HG03066 (cell line): ENCODE data around the gene FRG1.
A peak's percentile ranks its signal among the peaks of the same experiment; 100 is the strongest.
"Not testable (repeated sequence)": the region's sequence is repeated elsewhere in the genome, so short reads cannot be mapped to it uniquely, and the experiment has no call there.

Source experiments
- ATAC-seq: cut with Tn5 transposase; IDR thresholded peaks from one replicate; pipeline ENCODE4 v1.9.1; 2021; ENCODE audit warnings: low read depth; ENCODE audit not compliant: unreplicated experiment

FRG1 gene

DNA sequence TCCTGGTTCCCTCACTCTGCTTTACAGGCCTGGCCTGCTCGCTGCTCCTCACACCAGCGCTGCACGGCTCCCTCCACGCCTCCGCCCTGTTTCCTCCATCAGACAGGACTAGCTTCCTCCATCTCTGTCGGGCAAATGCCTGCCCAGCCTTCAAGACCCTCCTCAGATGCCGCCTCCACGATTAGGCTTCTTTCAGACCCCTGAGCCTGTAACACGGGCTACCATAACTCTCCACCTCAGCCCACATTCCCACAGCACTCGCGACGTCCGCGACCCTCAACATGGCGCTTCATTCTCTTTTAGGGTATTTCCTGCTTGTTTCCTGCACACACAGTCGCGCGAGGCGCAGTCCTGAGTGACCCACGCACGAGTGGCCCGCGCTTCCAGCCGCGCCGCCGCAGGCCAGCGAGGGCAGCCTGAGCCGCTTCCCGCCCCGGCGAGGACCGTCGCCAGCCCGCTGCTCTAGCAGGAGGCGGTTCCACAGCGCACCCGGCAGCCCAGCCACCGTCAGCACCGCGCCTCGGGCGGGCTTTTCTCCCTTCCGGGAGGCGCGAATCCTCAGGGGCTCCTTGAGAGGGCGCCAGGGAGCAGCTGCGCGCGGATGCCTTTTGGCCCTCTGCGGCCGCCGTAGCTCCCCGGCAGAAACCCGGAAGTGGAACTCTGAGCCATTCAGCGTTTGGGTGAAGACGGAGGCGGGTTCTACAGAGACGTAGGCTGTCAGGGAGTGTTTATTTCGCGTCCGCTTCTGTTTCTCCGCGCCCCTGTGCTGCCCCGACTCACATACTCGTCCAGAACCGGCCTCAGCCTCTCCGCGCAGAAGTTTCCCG lies at the start of gene FRG1:
FRG1 (plus strand) TSS at position 695 of the 827 bp plus-strand sequence. CDS start 138 bp downstream, outside the sequence.
- peak; percentile 99 for ATAC-seq

DNA sequence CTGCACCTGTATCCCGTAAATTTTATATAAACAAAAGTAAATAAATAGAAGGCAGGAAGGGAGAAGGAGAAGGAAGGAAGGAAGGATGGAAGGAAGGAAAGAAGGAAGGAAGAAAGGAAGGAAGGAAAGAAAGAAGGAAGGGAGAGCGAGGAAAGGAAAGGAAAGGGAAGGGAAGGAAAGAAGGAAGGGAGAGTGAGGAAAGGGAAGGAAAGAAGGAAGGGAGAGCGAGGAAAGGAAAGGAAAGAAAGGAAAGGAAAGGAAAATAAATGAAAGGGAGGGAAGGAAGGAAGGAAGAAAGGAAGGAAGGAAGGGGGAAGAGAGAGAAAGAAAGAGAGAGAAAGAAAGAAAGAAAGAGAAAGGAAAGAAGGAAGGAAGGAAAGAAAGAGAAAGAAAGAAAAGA lies 43.0 kb upstream of the FRG1 start:
- no peak for ATAC-seq

DNA sequence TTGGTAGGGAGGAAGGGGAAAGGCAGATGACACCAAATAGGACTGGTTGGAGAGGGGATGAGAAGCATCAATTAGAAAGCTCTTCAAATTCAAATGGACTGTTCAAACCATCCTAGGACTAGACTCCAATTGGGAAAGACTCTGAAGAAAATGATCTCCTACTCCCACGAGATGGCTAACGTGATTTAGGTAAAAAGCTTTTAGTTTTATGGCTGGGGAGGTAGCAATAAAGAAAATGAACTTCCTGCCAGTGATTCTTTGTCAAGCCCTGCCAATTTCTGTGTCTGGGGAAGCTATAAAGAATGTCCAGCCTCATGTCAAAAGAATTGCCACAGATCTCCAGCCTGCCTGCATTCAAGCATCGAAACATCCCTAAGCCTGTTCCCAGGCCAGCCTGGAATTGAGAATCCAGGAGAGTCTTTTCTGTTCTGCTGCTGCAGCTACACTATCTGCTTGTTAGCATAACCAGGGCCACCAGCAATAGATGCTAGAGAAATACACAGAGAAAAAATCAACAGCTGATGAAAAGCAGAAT lies 41.1 kb upstream of the FRG1 start:
- not testable (repeated sequence) for ATAC-seq

DNA sequence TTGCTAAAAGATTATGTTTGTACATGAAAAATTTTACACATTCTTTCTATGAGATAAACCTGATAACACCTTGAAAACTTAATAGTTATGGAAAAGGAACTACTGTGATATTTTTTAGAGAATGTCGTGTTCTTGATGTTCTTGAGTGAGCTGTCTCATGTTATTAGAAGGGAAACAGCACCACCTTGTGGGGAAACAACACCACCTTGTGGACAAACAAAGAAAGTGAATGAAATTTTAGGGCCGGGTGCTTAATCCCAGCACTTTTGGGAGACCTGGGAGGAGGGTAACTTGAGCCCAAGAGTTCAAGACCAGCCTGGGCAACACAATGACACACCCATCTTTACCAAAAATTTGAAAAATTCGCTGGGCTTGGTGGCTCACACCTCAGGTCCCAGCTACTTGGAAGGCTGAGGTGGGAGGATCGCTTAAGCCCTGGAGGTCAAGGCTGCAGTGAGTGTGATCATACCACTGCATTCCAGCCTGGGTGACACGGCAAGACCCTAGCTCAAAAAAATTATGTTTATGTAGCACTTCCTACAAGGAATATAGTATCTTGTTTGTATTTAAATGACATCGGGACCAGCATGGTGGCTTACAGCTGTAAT lies 36.1 kb upstream of the FRG1 start:
- ATAC-seq = not testable (repeated sequence)

DNA sequence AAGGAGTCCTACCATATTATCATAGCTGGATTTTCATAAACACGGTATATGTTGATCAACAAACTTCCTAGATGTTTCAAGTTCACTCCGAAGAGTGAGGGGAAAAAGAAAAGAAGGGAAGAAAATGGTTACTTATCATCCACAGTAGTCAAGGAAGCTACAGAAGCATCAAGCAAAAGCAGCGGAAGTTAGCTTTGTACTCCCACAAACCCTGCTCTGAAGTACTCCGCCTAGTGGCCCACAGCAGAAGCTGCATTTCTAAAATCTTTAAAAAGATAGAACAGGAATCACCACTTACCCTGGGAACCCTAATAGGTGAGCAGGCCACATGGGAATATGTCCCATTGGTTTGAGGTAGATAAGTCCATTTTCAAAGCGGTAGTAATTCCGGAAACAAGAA lies 28.5 kb upstream of the FRG1 start:
- no peak for ATAC-seq

DNA sequence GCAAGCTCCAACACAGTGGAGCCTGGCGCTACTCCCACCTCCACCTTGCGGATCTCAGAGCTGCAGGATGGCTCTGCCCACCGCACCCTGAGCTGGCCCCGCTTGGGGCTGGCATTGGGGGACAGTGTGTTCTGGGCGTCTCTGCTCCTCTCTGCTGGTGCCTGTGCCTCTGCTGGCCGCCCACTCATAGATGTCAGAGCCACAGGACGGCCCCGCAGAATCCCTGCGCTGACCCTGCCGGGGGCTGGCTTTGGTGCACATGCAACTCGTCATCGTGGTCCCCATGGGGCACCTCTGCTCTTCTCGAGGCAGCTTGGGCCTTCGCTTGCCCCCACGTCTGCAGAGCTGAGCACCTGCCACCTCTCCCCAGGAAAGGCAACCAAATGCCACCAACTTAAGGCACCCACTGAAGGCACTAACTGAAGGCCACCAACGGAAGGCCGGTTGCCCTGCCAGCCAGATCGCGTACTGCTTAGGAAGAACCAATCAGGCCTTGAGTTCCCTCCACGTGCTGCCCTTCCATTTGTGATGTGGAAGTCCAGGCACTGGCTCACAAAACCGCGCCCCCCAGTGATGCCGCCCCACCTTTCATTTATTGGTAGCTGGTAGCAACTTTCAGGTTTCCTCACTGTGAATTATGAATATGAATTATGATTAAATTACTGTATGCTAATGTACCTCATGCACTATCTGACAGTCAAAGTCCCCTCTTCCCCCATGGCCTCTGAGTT lies 23.3 kb upstream of the FRG1 start:
- no peak for ATAC-seq

DNA sequence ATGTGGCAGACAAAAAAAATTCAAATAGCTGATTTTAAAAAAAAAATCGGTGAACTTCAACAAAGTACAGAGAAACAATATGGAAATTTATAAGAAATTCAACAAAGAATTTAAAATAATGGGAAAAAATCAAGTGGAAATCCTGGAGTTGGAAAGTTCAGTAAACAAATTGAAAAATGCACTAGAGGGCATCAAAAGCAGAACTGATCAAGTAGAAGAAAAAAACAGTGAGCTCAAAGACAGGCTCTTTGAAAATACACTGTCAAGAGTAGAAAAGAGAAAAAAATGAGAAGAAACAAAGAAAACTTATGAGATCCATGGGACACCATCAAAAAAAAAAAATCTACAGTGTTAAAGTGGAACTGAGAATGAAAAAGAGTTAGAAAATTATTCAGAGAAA lies 19.6 kb upstream of the FRG1 start:
- ATAC-seq = no peak

DNA sequence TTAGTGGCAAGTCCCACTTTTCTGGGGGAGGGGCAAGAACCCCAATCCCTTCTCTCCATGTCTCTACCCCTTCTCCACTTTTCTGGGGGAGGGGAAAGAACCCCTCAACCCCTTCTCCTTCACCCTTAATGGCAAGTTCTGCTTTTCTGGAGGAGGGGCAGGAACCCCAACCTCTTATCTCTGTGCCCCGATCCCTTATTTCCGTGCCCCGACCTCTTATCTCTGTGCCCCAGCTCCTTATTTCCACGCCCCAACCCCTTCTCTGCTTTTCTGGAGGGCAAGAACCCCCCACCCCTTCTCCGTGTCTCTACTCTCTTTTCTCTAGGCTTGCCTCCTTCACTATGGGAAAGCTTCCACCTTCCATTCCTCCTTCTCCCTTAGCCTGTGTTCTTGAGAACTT lies 13.9 kb upstream of the FRG1 start:
- not testable (repeated sequence) for ATAC-seq

DNA sequence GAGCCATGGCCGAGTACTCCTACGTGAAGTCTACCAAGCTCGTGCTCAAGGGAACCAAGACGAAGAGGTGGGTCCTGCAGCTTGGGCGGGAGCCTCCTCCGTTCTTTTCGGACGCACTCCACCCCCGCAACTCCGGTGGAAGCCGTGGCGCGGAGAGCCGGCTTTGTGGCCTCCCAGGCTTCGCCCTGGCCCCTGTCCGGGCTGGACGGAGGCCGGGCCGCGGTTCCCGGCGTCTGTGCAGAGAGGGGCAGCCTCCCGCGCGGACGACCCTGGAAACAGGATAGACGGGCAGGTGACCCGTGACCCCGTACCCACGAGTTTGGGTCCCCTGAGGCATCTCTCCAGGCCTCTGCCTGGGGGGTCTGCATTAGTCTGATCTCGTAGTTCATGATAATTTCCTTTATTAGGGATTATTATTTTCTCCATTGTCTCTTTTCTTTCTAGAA lies 356 bp downstream of the FRG1 start:
- peak; percentile 40 for ATAC-seq

DNA sequence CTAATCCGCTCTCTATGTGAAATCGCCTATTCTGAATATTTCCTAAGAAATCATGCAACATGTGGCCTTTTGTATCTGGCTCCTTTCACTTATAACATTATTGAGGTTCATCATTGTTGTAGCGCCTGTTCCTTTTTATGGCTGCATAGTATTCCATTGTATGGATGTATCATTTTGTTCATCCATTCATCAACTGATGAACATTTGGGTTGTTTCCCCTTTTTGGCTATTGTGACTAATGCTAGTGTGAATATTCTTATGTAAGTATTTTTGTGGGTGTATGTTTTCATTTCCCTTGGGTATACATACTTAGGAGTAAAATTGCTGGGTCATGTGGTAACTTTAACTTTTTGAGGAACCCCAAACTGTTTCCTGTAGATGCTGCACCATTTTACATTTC lies 1.7 kb downstream of the FRG1 start:
- not testable (repeated sequence) for ATAC-seq

DNA sequence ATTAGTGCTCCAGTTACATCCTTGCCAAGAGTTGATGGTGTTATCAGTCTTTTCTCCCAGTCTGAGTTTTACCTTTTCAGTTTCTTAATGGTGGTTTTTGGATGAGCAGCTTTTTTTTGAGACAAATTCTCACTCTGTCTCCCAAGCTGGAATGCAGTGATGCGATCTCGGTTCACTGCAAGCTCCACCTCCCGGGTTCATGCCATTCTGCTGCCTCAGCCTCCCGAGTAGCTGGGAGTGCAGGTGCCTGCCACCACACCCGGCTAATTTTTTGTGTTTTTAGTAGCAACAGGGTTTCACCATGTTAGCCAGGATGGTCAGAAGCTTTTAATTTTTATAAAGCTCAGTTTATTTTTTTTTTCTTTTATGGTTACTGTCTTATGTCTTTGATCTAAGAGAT lies 3.4 kb downstream of the FRG1 start:
- ATAC-seq = not testable (repeated sequence)

DNA sequence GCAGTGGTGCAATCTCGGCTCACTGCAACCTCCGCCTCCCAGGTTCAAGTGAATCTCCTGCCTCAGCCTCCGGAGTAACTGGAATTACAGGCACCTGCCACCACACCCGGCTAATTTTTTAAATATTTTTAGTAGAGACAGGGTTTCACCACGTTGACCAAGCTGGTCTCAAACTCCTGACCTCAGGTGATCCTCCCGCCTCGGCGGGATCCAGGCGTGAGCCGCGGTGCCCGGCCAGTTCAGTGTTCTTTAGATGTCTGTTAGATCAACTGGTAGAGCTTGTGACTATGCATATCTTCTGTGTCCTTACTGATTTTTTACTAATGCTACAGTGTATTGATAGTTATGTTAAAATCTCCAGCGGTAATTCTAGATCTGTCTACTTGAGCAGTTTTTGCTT lies 6.2 kb downstream of the FRG1 start:
- not testable (repeated sequence) for ATAC-seq

DNA sequence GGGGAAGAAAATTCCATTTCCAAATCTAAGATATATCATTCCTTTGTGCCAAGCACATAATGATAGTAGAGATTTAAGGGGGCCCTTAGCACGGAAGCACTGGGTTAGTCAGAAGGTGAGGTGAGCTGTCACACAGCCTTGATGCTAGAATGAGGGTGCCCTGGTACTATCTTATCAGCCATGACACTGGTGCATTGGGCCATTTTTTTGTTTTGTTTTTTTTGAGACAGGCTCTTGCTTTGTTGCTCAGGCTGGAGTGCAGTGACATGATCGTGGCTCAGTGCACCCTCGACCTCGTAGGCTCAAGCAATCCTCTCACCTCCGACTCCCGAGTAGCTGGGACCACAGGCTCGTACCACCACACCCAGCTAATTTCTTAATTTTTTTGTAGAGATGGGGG lies 7.8 kb downstream of the FRG1 start:
- ATAC-seq = not testable (repeated sequence)

DNA sequence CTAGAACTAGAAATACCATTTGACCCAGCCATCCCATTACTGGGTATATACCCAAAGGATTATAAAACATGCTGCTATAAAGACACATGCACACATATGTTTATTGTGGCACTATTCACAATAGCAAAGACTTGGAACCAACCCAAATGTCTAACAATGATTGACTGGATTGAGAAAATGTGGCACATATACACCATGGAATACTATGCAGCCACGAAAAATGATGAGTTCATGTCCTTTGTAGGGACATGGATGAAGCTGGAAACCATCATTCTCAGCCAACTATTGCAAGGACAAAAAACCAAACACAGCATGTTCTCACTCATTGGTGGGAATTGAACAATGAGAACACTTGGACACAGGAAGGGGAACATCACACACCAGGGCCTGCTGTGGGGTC lies 28.6 kb downstream of the FRG1 start:
- not testable (repeated sequence) for ATAC-seq

DNA sequence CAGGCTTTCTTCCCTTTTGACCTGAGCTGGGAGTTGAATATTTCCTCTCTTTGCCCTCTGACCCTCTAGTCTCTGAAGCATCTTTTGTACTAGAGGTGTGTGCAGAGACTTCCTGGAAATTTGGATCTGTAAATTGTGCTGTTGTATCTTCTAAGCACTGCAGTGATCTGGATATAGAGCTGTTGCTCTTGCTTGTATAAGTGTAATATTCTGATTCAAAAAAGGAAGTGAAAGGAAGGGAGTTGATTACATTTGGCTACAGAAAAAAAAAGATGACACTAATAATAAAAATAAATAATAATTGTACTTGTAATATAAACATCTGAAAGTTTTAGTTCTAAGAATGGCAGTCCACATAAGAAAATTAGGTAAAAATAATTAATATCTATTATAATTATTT lies 33.0 kb downstream of the FRG1 start:
- ATAC-seq = no peak

DNA sequence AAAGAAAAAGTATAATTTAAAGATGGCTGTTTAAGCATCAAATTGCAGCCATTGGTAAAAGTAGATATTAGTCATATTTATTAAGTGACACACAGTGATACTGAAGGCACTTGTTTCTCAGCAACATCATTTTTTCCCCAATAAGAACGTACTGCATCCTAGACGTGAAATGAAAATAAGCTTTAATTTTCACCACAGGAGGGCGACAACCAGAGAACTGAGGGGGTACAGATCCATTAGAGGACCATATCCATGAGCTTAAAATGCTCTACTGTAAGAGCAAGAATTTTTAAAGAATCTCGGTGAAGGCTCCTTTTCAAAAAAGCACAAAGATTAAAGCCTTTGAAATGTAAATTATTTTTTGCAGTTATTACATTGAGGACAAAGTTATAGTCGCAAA lies 33.4 kb downstream of the FRG1 start:
- no peak for ATAC-seq

DNA sequence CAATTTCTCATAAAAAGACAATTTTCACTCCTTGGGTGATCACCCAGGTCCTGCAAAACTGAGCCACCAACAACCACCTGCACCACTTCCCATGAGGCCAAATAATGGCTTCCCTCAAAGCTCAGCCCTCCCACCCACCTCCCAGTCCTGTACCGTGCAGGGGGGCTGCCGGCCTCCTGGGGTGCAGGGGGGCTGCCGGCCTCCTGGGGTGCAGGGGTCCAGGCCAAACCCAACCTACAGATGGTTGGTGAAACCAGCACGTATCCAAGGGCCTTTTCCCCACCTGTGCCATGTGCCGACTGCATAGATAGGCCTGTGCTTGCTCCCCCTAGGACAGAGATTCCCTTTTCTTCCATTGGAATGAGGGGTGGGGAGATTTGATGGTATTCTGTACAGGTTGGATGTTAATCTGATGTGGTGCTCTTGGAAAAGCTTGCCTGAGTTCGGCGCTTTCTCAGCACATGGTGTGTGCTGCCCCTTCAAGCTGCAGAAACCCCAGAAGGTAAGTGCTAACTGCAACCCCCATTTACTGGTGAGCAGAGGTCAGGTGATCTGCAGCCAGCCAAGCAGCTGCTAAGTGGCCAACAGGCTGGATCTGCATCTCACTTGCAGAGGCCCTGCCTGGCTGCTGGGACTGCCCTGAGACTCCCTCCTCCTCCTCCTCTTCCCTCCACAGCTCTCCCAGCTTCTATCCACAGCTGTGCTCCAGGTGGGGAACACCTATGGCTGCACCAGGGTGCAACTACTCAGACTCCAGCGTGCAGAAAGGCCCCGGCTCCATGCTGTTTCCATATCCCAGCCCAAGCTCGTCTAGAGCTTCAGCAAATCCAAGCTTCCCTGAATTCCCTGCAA lies 38.8 kb downstream of the FRG1 start:
- ATAC-seq = no peak

DNA sequence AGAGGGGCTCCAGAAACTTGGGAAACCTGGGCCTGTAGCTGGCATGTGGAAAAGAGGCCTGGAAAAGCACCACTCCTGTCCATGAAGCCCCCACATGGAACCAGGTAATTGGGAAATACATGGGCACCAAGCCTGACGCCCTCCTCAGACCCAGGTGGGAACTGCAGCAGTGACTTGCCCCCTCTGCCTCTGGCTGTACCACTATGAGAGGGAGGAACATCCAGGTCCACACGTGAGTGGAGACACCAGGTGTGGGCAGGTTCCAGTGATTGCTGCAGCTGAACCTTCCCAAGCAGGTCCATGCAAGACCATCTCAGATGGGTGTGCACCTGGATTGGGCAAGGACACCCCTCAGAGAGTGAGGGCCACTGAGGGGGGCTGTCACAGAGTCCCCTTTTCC lies 39.6 kb downstream of the FRG1 start:
- ATAC-seq = not testable (repeated sequence)

DNA sequence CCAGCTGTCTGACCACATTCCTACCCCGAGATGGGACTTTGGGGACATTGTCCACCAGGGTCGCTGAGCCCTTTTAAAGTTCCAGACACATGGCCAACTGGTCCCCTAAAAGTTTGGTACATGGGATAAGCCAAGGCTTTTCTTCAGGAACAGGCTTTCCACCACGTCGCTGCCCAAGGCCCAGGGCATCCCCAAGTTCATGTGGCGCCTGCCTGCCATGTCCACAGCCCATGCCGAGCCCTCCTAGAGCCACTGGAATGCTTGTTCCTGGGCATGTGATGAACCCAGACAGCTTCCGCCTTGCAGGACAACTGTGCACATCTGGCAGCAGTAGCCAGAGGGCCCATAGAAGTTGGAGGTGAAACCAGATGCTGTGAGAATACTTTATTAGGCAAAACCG lies 41.3 kb downstream of the FRG1 start:
- no peak for ATAC-seq

DNA sequence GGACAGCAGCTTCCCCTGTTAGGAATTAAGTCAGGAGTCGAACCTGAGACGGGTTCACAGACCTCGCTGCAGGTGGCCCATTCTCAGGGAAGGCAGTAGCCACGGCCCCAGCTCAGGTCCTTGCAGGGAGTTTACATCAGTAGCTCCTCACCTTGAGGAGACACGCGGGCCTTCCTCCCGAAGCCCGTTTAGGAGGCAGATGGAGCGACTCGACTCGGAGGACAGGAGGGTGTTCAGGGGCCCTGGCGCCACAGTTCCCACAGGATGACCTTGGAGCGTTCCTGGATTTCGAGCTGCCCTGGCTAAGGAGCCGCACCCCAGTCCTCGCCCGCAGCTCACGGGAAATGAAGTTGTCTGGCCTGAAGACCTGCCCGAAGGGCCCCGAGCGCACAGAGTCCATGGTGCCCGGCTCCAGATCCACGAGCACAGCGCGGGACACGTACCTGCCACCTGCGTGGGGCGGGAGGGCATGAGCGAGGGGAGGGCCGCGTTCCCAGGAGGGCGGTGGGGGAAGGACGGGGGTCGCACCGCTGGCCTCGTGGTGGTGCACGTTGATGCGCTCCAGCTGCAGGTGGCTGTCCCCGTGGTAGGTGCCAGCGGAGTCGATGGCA lies 43.3 kb downstream of the FRG1 start:
- ATAC-seq = not testable (repeated sequence)
